GM19372 (cell line): ENCODE measurements around the gene SHROOM2.

Experiments
- ATAC-seq: cut with Tn5 transposase; IDR thresholded peaks from one replicate; pipeline ENCODE4 v1.9.1; 2021; ENCODE audit warnings: mild to moderate bottlenecking, low read depth, moderate library complexity; ENCODE audit not compliant: unreplicated experiment

Gene SHROOM2

DNA sequence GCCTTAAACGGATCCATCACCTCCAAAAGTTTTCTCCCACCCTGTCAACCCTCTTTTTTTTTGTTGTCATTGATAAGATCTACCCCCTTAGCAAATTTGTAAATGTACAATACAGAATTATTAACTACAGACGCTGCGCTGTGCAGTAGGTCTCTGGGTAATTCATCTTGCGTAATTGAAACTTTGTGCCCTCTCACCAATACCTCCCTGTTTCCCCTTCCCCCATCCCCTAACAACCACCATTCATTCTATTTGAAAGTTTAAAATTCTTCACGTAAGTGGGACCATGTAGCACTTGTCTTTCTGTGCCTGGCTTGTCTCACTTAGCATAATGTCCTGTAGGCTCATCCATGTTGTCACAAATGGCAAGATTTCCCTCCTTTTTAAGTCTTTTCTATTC is 135.2 kb downstream of the SHROOM2 start:
- no peak for ATAC-seq

DNA sequence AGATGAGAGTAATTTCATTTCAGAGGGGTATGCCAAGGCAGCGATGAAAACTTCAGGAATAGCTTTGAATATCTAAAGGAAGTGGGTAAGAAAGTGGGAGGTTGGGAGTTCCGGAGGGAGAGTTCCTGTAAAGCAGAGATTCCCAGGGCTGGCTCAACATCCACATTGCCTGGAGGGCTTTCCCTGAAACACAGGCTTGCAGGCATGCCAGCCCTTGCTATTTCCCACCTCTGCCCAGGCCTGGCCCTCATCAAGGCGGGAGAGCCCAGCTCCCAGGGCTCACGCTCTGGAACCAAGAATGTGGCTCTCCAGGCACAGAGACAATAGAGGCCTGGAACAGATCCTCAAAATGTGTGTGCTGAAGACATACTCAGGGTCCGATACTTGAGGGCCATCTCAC is 137.1 kb downstream of the SHROOM2 start:
- ATAC-seq = no peak

DNA sequence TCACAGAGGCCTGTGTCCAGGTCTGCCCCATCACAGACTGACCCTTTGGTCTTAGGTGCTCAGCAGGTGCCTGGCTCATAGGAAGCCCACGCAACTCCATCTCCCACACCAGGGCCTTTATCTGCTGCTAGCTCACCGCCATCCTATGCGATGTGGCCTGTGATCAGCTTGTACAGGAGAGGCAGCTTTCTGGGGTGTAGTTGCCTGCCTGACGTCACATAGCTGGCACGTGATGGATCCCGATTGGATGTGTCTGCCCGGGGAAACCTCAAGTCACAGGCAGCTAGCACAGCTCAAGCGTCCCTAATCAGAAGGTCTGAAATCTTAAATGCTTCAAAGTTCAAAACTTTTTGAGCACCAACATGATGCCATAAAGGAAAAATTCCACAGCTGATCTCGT is 139.8 kb downstream of the SHROOM2 start:
- ATAC-seq = no peak

DNA sequence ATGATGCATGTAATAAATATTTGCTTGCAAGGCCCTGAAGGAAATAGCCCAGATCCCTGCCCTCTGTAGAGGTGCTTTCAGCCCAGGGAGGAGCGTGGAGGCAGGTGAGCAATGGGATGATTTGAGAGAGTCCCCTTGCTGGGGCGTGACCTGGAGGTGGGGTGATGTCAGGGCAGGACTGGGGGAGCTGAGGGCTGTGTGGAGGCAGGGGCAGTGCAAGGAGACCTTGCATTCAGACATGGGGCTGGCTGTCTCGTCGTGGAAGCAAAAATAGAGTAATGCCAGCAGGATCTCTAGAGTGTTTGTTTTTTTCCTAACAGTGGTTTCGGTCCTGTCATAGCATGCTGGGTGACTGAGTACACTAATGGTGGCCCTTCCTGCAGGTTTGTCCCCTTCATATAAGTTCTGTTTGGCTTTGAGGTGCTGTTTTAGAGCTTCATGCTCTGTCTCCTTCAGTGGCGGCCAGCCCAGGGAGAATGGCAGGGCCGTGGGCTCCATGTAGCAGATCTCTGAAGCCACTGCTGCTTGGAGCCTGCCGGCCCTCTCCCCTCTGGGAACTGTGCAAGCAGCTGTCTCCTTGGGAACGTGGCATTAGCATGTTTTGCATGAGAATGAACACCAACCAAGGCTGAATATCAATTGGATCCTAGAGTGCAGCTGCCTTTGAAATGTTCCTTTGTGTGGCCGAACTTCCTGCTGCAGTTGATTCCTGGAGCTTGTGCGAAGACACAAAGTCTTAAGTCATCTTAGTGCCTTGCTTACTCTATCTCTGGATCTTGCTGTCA is 141.7 kb downstream of the SHROOM2 start:
- no peak for ATAC-seq

DNA sequence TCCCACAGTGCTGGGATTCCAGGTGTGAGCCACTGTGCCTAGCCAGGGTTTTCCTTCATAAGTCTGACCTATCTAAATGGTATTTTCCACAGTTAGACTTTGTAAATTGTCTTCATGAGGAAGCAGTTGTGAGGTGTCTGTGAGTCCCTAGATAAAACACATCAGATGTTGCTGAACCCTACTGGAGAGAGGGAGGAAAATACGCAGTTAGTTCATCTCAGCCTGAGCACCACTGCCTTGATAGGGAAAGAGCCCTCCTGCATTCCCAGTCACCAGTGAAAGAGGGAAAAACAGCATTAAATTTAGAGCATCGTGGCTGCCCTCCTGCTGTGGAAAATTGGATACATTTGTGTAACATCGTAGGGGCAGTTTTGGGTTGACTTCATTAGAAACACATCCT is 149.2 kb downstream of the SHROOM2 start:
- ATAC-seq = no peak

DNA sequence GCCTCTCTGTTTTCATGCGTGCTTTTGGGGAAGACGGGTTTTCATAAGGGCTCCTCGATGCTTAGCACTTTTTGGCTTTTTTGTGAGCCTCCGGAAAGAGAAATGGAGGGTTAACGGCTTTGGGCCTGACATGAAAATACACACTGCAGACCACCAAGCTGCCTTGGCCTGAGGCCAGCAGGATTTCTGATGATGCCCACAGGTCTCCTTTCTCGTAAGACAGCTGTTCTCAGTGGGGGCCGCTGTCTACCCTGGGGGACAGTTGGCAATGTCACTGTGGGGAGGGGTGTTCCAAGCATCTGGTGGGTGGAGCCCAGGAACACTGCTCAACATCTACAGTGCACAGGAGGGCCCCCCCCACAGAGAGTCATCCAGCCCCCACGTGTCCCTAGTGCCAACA is 151.5 kb downstream of the SHROOM2 start:
- ATAC-seq = no peak

DNA sequence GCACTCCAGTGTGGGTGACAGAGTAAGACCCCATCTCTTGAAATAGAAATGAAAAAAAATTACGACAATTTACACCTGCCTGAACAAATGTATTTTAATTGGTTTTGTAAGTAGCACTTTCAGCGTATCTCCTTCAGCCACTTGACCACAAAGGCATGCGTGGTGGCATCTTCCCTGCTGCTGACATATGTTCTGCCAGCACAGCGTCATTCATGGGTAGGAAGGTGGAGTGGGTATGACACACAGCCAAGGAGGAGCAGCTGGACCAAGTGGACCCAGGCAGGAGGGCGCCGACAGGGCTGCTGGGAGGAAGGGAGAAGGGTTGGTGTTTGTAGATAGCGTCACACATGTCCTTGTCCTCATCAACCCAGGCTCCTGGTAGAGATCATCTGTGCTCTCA is 152.3 kb downstream of the SHROOM2 start:
- no peak for ATAC-seq

DNA sequence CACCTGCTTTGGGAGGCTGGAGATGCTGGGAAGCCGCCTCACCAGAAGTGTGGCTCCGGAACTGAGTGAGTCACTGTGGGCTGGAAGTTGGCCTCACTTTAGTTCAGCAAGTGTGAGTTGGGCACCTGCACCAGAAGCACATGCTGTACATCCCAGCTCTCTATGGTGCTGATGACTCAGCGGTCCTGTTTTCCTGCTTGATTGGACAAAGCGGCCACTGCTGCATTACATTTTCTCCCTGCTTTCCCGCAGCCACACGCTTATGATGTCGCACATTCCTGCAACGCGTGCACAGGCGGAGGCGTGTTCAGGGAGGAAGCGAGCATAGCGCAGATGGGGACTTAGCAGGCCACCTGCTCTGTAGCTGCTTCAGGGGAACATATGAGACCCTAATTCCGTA is 154.2 kb downstream of the SHROOM2 start:
- no peak for ATAC-seq

DNA sequence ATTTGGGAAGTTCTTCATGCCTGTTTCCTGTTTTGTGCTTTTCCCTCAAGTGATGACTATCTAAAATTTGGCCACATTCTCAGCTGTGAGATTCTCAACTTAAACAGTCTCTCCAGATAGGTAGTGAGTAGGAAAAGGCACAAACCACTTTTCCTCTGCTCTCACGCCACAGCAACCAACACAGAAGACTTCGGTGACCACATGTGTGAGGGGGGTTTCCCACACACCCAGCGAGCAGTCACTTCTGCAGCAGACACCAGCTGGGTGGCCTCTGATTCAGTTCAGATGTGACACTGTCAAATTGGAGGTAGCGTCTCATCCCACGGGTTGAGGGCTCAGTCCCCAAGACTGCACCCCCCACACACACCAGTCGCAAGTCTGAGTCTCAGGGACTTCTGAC is 155.9 kb downstream of the SHROOM2 start:
- ATAC-seq = peak; percentile 88

DNA sequence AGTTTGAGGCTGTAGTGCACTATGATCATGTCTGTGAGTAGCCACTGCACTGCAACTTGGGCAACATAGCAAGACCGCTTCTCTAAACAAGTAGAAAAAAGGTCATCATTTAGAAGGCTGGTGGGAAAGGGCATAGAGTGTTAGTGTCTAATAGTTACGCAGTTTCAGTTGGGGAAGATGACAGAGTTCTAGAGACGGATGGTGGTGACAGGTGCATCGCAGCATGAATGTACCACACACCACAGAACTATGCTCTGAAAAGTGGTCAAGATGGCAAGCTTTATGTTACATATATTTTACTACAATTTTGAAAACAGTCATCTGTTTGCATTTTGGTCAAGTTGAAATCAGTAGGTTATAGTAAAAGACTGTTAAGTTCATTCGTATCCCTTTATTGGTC is 157.2 kb downstream of the SHROOM2 start:
- no peak for ATAC-seq

DNA sequence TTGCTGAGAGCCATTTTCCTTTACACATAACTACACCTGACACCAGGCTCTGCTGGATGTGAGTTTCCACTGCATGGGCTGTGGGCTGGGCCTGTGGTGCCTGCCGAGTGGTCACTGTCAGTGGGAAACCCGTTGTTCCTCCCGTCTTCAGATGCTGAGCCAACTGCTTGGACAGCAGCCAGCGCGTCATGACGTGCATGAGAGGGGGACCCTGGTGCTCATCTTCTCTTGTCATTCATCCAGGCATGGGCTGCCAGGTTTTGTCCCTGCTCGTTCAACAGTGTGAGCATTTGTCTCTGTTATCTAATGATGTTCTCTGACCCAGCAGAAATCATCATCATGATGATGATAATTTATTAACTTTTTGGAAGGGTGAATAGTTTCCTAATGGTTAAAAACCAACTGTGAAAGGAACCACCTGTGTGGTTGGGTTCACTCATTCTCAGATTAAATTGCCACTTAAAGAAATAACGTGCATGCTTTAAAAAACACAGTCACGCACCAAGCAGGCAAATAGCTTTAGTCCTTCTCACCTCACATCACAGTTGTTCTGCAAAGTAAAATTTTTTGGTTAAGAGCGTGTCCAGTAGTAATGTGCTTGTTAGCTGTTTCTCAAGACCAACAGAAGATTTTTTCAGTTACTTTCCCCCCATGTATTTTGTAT is 161.0 kb downstream of the SHROOM2 start:
- no peak for ATAC-seq

DNA sequence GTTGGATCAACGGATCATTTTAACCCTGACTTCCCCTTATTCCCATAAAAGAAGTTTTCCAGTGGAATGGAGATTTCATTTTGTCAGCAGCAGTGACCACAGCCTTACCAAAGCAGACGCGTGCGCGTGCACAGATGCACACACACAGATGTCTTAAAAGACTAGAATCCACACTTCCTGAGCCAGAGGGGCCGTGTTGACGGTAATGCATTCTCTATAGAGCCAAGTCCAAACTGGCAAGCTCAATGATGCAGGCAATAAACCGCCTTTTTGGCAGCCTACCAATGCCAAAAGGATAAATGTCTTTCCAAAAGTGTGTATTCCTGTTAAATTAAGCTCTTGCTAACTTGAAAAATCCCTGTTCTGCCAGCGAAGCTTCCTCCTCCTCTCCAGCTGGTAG is 162.2 kb downstream of the SHROOM2 start:
- no peak for ATAC-seq

DNA sequence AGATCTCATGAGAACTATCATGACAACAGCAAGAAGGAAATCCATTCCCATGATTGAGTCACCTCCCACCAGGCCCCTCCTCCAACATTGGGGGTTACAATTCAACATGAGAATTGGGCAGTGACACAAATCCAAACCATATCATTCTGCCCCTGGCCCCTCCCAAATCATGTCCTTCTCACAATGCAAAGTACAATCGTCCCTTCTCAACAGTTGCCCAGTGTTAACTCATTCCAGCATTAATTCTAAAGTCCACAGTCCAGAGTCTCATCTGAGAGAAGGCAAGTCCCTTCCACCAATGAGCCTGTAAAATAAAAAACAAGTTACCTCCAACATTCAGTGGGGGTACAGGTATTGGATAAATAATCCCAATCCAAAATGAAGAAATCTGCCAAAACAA is 166.1 kb downstream of the SHROOM2 start:
- no peak for ATAC-seq

DNA sequence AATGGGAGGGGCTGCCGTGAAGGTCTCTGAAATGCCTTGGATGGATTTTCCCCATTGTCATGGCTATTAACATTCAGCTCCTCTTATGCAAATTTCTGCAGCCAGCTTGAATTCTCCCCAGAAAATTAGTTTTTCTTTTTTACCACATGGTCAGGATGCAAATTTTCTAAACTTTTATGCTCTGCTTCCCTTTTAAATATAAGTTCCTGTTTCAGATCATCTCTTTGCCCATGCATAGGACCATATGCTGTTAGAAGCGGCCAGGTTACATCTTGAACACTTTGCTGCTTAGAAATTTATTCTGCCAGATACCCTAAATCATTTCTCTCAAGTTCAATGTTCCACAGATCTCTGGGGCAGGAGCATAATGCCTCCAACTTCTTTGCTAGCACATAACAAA is 167.2 kb downstream of the SHROOM2 start:
- ATAC-seq = no peak

DNA sequence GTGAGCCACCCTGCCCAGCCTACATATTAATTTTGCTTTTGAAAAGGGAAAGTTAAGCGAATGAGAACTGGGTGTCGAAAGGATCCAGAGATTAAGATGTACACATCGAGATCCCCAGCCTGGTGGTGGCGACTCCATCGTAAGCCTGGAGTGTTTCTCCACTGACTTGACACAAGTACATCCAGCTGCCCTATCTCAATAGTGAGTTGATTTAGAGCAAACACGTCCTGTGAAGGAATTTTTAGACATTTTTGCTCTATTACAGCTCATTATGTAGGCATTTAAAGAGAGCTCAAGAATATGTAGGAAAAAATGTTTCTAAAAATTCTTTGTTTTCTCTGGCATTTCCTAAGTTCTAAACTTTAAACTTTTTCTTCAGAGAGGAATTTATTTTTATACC is 169.3 kb downstream of the SHROOM2 start:
- no peak for ATAC-seq

DNA sequence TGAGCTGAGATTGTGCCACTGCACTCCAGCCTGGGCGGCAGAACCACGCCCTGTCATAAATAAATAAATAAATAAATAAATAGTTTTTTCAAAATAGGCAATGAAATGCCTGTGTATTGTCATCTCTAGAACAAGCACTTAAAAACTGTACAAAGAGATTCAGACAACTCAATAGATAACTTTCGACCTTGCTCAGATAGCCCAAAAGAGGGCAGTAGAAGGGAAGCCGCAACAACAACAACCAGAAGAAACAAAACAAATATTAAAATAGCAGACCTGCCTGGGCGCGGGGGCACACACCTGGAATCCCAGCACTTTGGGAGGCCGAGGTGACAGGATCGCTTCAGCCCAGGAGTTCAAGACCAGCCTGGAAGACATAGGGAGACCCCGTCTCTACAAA is 171.5 kb downstream of the SHROOM2 start:
- no peak for ATAC-seq

DNA sequence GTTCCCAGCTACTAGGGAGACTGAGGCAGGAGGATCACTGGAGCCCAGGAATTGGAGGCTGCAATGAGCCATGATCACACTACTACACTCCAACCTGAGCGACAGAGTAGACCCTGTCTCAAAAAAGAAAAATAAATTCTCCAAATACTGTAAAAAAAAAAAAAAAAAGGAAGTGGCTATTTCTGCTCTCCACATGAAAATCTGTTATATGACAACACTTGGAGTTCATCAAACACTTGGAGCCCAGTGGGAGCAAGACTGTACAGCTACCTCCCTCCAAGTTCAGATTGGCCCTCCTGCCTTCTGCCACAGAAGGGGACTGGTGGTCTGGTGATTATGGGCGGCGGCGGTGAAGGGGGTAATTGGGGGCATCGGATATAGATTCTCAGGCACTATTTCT is 172.0 kb downstream of the SHROOM2 start:
- no peak for ATAC-seq

DNA sequence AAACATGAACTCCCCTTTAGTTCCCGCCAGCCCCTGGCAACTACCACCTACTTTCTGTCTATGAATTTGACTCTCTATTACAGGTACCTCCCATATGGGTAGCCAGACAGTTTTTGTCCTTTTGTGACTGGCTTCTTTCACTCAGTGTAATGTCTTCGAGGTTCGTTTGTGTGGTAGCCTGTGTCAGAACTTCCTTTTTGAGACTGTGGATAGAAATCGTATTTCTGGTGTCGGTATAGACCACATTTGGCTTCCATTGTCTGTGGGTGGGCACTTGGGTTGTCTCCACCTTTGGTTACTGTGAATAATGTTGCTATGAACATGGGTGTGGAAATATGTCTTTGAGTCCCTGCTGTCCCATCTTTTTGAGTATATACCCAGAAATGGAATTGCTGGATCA is 175.5 kb downstream of the SHROOM2 start:
- ATAC-seq = no peak

DNA sequence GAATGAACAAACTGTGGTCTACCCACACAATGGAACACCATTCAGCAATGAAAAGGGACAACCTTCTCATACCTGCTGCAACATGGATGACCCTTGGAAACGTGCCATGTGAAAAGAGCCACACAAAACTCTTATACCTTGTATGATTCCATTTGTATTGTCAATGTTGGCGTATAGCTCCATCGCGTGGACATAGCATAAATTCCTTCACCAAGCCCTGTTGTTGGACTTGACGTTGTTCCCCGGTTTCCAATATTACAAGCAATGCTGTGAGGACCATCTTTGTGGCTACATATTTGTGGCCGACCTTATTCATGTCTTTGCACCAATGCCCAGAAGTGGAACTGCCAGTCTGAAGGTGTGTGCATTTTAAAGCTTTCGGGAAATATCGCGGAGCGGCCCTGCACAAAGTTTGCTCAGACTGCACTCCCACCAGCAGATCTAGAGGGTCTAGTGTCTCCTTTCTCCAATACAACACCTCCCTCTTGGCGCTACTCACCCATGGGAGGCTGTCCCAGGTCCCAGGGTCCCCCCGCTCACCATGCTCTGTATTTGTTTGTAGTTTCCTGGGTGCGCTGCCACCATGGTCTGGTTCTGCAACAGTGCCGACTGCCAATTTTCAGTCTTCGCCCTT is 180.7 kb downstream of the SHROOM2 start, which contains the start of gene CLDN34:
TSS of gene CLDN34 (plus strand) at position 584 of the 634 bp plus-strand sequence. CDS start at position 584, 0 bp downstream.
- no peak for ATAC-seq

DNA sequence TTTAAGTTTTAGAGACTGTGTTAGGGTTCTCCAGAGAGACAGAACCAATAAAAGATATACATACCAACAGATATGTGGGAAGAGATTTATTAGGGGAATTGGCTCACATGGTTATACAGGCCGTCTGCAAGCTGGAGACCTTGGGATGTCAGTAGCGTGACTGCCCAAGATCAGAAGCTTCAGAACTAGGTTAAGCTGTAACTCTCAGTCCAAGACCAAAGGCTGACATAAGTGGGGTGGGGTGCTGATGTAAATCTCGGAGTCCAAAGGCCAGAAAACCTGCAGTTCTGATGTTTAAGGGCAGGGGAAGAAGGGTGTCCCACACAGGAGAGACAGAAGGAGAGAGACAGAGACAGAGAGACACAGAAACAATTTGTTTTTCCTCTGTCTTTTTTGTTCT is 191.4 kb downstream of the SHROOM2 start:
- no peak for ATAC-seq

DNA sequence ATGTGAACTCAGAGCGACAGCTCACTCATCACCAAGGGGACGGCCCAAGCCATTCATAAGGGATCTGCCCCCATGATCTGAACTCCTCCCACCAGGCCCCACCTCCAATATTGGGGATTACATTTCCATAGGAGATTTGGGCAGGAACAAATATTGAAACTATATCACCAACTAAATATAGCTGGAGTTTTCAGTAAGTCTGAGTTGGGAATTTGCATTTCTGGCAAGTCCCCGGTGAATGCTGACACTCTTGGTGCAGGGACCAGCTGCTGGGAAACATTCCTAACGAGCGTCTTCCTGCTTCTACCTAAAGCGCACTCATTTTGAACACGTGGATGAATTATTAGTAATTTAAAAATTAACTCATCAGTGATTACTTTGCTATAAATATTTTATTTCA is 194.2 kb downstream of the SHROOM2 start:
- no peak for ATAC-seq

DNA sequence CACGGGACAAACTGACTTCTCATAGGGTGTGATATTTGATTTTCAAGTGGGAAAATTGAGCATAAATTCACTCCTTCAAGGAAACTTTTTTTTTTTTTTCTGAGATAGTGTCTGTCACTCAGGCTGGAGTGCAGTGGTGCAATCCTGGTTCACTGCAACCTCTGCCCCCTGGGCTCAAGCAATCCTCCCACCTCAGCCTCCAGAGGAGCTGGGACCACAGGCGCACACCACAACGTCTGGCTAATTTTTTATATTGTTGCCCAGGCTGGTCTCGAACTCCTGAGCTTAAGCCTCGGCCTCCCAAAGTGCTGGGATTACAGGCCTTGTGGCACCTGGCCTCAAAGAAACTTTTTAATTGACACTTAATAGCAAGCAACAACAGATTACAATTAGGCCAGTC is 194.7 kb downstream of the SHROOM2 start:
- no peak for ATAC-seq
